HG02571 (cell line): Measurements from ENCODE around the gene SNRPA1.
A peak's percentile ranks its signal among the peaks of the same experiment; 100 is the strongest.

Experiments used
- ATAC-seq: cut with Tn5 transposase; IDR thresholded peaks from one replicate; pipeline ENCODE4 v1.9.1; 2021; ENCODE audit warnings: mild to moderate bottlenecking, moderate library complexity; ENCODE audit not compliant: unreplicated experiment

The SNRPA1 gene

GRCh38 chr15:101244036-101244781, 50.8 kb downstream of the SNRPA1 start:
- ATAC-seq: no peak

GRCh38 chr15:101243420-101243819, 51.6 kb downstream of the SNRPA1 start:
- ATAC-seq: no peak

- ATAC-seq: no peak
Measured at GRCh38 chr15:101242999-101243336, 52.1 kb downstream of the SNRPA1 start.

DNA sequence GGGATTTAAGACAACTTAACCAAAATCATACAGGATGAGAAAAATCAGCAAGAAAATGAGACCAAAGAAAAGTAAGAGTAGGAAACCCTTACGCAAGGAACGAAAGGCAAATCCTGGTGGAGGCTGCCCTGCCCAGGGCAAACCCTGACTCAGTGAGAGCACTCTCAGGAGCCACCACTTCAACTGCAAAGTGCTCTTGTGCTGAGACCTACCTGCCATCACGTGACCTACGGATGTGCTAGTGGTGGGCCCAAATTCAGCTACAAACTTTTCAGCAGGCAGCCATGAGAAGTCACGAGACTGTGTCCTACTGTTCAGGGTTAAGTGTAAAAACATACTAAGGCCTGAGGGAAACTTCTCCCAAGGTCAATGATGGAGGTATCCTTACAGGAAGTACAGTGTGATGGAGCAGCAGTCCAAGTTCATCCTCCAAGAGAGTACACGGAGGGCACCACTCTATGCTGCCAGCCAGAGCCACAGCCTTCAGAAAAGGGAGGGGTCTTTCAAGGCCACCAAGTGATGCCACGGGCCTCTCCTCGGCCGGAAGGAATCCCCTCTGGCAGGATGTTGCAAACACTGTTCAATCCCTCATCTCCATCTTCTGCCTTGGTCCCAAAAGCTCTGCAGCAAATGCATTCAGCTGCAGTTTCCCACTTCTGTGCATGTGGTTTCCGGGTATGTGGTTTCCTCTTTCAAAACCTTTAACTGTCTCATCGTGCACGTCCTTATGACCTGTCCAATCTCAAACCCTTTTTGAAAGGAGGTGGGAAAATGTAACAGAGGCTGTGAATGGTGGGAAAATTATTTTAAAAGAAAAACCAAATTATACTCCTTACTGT, 52.7 kb downstream of the SNRPA1 start:
- peak; percentile 80 for ATAC-seq

GRCh38 chr15:101240358-101240757, 54.7 kb downstream of the SNRPA1 start:
- no peak for ATAC-seq

DNA sequence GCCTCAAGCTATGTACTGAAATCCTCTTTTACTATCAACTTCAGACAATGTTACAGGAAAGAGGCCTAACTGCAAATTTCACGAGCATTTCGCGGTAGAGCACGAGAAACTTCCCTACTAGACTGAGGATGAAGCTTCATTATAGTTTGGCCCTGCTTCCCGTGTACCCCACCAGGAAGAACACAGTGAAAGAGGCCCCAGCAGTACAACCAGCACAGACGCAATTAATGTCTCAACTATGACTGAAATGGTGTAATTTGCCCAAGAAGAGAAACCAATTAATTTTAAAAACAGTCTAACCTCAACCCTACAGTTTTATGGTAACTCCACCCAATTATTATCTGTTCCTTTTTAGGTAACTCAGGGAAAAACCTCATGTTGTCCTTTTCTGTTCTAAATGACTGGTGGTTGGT, 55.3 kb downstream of the SNRPA1 start:
- ATAC-seq: no peak

GRCh38 chr15:101237251-101237650, 57.8 kb downstream of the SNRPA1 start:
- no peak for ATAC-seq

- no peak for ATAC-seq
Measured at GRCh38 chr15:101233651-101234280, 61.3 kb downstream of the SNRPA1 start.

DNA sequence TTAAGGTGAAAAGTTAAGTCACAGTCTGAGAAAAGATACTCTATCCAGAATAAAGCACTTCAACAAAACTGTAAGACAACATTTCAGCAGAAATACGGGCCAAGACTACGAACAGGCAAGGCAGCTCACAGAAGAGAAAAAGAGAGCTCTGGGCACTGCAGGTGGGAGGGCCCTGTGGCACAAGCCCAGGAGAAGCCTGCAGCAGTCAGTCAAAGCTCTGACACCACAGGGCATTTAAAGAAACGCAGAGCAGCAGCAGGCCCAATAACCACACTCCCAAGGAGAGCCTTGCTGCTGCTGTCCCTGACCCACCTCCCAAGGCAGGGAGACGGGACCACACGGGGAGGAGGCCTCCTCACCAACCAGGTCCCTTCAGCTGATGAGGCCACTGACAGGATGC, 62.4 kb downstream of the SNRPA1 start:
- no peak for ATAC-seq
